Measurements from ENCODE around the gene AMOTL1.

Gene AMOTL1

DNA sequence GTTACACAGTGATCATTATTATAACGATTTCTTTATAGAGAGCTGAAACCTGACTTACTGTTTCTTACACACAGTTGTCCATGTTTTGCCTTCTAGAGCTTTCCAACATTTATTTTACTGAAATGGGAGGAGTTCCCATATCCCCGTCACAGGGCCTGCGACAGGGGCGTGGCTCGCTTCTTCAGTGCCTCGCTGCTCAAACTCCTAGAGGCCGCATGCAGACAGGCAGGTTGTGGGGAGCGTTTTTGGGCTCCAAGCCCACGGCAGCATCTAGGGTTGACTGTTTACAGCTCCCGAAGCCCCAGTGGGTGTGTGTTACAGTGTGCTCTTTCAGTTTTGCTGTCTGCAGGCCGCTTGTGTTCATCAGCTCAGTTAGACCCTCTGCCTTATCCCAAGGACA is 12.7 kb upstream of the AMOTL1 start:
- Histone ChIP-seq H3K9me2 (replicated peaks; ENCODE audit: control insufficient read depth, low read length) (no peaks in the 10 kb centered on the region), H3K27ac (ENCODE audit: low read depth, low read length) (no peak overlapping the region), H3K79me2 (ENCODE audit: control insufficient read depth, low read length) (no peaks in the 10 kb centered on the region), H3K9me3 (ENCODE audit: control insufficient read depth, insufficient read depth, low read length) (no peaks in the 10 kb centered on the region), H3K4me1 (ENCODE audit: control insufficient read depth, low read length) (no peaks in the 10 kb centered on the region), H4K20me1 (ENCODE audit: control insufficient read depth, insufficient read depth, low read depth, low read length) (no peaks in the 10 kb centered on the region), H3F3A (ENCODE audit: control insufficient read depth, insufficient read depth) (no peaks in the 10 kb centered on the region), H3K36me3 (ENCODE audit: control insufficient read depth, low read length) (no peaks in the 10 kb centered on the region), H3K4me2 (ENCODE audit: low read length) (no peak overlapping the region), H3K27me3 (ENCODE audit: control insufficient read depth, low read length) (peaks cover 5% of the 10 kb centered on the region; the same call in 1 of the 2 replicates), H3K4me3 (ENCODE audit: low read length) (no peak overlapping the region)
- TF ChIP-seq EZH2phosphoT487 (IDR thresholded peaks at IDR 0.05; ENCODE audit: borderline replicate concordance, low read length) = no peak
- TF ChIP-seq, protein P1, sequence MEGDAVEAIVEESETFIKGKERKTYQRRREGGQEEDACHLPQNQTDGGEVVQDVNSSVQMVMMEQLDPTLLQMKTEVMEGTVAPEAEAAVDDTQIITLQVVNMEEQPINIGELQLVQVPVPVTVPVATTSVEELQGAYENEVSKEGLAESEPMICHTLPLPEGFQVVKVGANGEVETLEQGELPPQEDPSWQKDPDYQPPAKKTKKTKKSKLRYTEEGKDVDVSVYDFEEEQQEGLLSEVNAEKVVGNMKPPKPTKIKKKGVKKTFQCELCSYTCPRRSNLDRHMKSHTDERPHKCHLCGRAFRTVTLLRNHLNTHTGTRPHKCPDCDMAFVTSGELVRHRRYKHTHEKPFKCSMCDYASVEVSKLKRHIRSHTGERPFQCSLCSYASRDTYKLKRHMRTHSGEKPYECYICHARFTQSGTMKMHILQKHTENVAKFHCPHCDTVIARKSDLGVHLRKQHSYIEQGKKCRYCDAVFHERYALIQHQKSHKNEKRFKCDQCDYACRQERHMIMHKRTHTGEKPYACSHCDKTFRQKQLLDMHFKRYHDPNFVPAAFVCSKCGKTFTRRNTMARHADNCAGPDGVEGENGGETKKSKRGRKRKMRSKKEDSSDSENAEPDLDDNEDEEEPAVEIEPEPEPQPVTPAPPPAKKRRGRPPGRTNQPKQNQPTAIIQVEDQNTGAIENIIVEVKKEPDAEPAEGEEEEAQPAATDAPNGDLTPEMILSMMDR (IDR thresholded peaks at IDR 0.05; ENCODE audit: low read depth, low read length, poor library complexity, severe bottlenecking) = no peak

DNA sequence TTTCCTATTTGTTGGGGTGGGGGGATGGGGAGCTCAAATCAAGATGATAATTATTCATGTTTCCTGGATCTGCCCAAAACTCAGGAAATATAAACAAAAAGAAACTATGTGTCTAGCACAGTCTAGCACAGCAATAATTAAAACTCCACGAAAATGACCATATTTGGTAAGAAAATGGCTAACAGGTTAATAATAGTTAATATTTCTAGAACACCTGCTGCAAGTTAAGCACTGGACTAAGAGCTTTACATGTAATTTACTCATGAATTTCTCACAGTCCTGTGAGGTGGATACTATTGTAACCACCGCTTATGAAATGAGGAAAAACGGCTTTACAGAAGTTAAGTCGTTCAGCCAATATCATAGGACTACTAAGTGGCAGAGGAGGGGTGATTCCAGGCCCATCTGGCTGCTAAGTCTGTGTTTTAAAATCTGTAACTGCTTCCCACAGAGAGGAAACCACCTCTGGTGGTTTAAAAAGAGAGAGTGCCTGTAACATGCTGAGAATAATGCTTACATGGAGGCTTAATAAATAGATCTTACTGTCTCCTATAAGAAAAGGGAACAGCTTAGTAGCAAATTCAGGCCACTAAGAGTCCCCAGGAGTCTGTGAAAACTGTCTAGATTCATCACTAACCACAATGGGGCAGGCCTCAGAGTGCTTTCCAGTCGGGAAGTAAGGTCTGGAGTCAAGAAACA is 11.0 kb upstream of the AMOTL1 start:
- Histone ChIP-seq H3K4me1 (ENCODE audit: control insufficient read depth, low read length) (no peaks in the 10 kb centered on the region), H3K4me2 (ENCODE audit: low read length) (no peak overlapping the region), H3K27me3 (ENCODE audit: control insufficient read depth, low read length) (peaks cover 5% of the 10 kb centered on the region; the same call in 1 of the 2 replicates), H4K20me1 (ENCODE audit: control insufficient read depth, insufficient read depth, low read depth, low read length) (no peaks in the 10 kb centered on the region), H3K4me3 (ENCODE audit: low read length) (no peak overlapping the region), H3K79me2 (ENCODE audit: control insufficient read depth, low read length) (no peaks in the 10 kb centered on the region), H3K9me3 (ENCODE audit: control insufficient read depth, insufficient read depth, low read length) (no peaks in the 10 kb centered on the region), H3K27ac (ENCODE audit: low read depth, low read length) (no peak overlapping the region), H3F3A (ENCODE audit: control insufficient read depth, insufficient read depth) (no peaks in the 10 kb centered on the region), H3K36me3 (ENCODE audit: control insufficient read depth, low read length) (no peaks in the 10 kb centered on the region), H3K9me2 (replicated peaks; ENCODE audit: control insufficient read depth, low read length) (no peaks in the 10 kb centered on the region)
- TF ChIP-seq, protein P1 (IDR thresholded peaks at IDR 0.05; ENCODE audit: low read depth, low read length, poor library complexity, severe bottlenecking) = no peak
- TF ChIP-seq EZH2phosphoT487 (IDR thresholded peaks at IDR 0.05; ENCODE audit: borderline replicate concordance, low read length) = no peak

DNA sequence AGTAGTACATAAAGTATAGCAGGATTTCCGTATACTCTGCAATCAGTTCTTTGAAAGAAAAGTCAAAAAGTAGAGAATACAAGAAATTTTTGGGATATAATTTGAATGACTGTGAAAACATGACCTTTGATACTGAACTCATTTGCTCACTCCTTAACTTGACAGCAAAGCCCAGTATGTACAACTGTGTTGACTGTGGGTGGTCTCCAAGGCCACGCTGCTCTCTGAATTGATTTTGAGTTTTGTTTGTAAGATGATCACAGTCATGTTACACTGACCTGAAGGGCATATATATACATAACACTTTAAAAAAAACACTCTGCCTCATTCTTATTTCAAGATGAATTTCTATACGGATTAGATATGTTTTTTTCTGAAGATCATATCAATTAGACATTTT is 9.5 kb upstream of the AMOTL1 start:
- no peaks in the 10 kb centered on the region for H3K9me3 ChIP-seq (ENCODE audit: control insufficient read depth, insufficient read depth, low read length)
- no peaks in the 10 kb centered on the region for H3K79me2 ChIP-seq (ENCODE audit: control insufficient read depth, low read length)
- peaks cover 5% of the 10 kb centered on the region; the same call in 1 of the 2 replicates for H3K27me3 ChIP-seq (ENCODE audit: control insufficient read depth, low read length)
- no peak overlapping the region for H3K4me3 ChIP-seq (ENCODE audit: low read length)
- H4K20me1 ChIP-seq (ENCODE audit: control insufficient read depth, insufficient read depth, low read depth, low read length) = no peaks in the 10 kb centered on the region
- TF ChIP-seq, protein P1 (IDR thresholded peaks at IDR 0.05; ENCODE audit: low read depth, low read length, poor library complexity, severe bottlenecking) = no peak
- TF ChIP-seq EZH2phosphoT487 (IDR thresholded peaks at IDR 0.05; ENCODE audit: borderline replicate concordance, low read length) = no peak
- no peaks in the 10 kb centered on the region for H3K36me3 ChIP-seq (ENCODE audit: control insufficient read depth, low read length)
- no peaks in the 10 kb centered on the region for H3F3A ChIP-seq (ENCODE audit: control insufficient read depth, insufficient read depth)
- H3K27ac ChIP-seq (ENCODE audit: low read depth, low read length) = no peak overlapping the region
- H3K4me1 ChIP-seq (ENCODE audit: control insufficient read depth, low read length) = no peaks in the 10 kb centered on the region
- no peak overlapping the region for H3K4me2 ChIP-seq (ENCODE audit: low read length)
- no peaks in the 10 kb centered on the region for H3K9me2 ChIP-seq (replicated peaks; ENCODE audit: control insufficient read depth, low read length)

All from DOHH2 (cell line).